AG09309 (cell line): ENCODE measurements around the gene GC.

ENCODE experiments used
- DNase-seq: peaks from one replicate; pipeline ENCODE4 v3.0.0-alpha.2; 2010; ENCODE audit warnings: low read depth
- H3K4me3 ChIP-seq: 2 replicates; pipeline ENCODE4 v1.5.1; 2011; ENCODE audit warnings: mild to moderate bottlenecking, low read depth, low read length, moderate library complexity; ENCODE audit not compliant: control insufficient read depth
- TF ChIP-seq, protein P1 (sequence below): IDR thresholded peaks from 2 replicates; pipeline ENCODE4 v1.5.1; 2011; ENCODE audit warnings: mild to moderate bottlenecking, low read depth, low read length, inconsistent platforms; ENCODE audit not compliant: insufficient read depth, control insufficient read depth; ENCODE audit errors: missing control alignments

GC gene

GRCh38 chr4:71698141-71698540 is 85.7 kb downstream of the GC start:
- H3K4me3 ChIP-seq, result no peak overlapping the region
- TF ChIP-seq, protein P1, sequence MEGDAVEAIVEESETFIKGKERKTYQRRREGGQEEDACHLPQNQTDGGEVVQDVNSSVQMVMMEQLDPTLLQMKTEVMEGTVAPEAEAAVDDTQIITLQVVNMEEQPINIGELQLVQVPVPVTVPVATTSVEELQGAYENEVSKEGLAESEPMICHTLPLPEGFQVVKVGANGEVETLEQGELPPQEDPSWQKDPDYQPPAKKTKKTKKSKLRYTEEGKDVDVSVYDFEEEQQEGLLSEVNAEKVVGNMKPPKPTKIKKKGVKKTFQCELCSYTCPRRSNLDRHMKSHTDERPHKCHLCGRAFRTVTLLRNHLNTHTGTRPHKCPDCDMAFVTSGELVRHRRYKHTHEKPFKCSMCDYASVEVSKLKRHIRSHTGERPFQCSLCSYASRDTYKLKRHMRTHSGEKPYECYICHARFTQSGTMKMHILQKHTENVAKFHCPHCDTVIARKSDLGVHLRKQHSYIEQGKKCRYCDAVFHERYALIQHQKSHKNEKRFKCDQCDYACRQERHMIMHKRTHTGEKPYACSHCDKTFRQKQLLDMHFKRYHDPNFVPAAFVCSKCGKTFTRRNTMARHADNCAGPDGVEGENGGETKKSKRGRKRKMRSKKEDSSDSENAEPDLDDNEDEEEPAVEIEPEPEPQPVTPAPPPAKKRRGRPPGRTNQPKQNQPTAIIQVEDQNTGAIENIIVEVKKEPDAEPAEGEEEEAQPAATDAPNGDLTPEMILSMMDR, result no peak
- DNase-seq, result no peak

DNA sequence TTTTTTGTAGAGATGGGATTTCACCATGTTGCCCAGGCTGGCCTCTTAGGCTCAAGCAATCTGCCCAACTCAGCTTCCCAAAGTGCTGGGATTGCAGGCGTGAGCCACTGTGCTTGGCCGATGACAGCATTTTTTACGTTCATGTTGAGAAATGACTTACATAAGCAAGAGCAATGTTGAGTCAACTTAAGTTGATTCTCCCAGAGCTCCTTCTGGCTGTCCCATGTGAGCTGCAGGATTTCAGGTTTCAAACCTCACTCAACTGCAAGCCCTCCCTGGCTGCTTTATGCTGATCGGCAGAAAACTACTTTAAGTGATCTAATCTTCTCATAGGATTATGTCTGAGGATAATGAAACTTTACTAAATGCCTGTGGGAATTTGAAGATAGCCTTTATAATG is 86.8 kb downstream of the GC start:
- no peak overlapping the region for H3K4me3 ChIP-seq
- DNase-seq, result no peak
- TF ChIP-seq, protein P1, result no peak

- no peak overlapping the region for H3K4me3 ChIP-seq
- no peak for DNase-seq
- TF ChIP-seq, protein P1, result no peak
Measured at GRCh38 chr4:71694961-71695360, 88.9 kb downstream of the GC start.

DNA sequence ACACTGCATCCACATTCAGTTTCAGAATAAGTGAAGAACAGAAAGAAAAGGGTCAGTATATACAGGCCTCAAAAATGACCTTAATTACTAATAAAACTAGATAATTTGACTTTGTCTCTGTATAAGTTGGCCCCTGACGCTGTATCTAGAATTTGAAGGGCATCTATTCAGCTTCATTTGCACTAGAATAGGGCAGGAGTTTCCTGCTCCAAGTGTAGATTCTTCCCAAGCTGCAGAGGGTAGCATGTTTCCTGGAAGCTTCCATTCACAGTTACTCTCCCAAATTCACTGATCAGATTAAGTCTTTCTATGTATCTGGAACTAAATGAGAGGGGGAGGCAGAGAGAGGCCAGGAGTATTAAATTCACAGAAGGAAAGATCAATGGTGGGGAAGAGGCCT is 90.9 kb downstream of the GC start:
- TF ChIP-seq, protein P1, result no peak
- no peak for DNase-seq
- no peak overlapping the region for H3K4me3 ChIP-seq

DNA sequence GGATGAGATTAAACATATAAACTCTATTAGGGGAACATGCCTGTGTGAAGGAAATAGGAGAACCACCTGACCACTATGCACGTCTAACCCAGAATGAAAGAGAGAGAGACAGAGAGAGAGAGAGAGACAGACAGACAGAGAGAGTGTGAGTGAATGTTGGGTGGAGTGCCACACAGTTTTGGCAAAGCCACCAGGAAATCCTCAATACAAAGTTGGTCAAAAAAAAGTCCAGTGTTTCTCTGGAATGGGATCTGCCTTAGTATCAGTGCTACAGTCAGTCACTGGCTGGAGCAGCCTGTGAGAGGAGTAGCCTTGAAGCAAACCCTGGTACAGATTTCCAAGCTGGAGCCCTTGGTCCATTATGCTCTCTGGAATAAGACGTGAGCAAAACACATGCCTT is 91.7 kb downstream of the GC start:
- no peak overlapping the region for H3K4me3 ChIP-seq
- DNase-seq, result no peak

More for the DNA sequence above, 91.7 kb downstream of the GC start:
- TF ChIP-seq, protein P1, result no peak
